Thymus (tissue), 11 donors: Measurements from ENCODE around the gene FAM153A. TPM values are rescaled to one million over a fixed set of nuclear protein-coding genes. Genes with fewer than 3 reads are reported as not detected.
"Not testable (repeated sequence)": the region's sequence is repeated elsewhere in the genome, so short reads cannot be mapped to it uniquely, and the experiment has no call there.

Source experiments
- DNase-seq, 9 donors: peaks; one replicate each; pipeline ENCODE4 v3.0.0-alpha.2; 2013; ENCODE audit warnings: low spot score in 9 of 9, low read depth in 6 of 9, missing footprints in 1 of 9
- H3K27ac ChIP-seq, 2 donors: one replicate each; pipeline ENCODE4 v1.5.1; 2013; ENCODE audit warnings: control low read depth in 1 of 2, low read depth in 1 of 2, low read length in 1 of 2, mild to moderate bottlenecking in 1 of 2, moderate library complexity in 1 of 2
- H3K27me3 ChIP-seq, 2 donors: one replicate each; pipeline ENCODE4 v1.5.1; 2013; ENCODE audit warnings: low read length in 1 of 2; ENCODE audit not compliant: control insufficient read depth in 2 of 2, insufficient read depth in 1 of 2
- H3K36me3 ChIP-seq, 2 donors: one replicate each; pipeline ENCODE4 v1.5.1; 2013; ENCODE audit warnings: low read length in 1 of 2, mild to moderate bottlenecking in 1 of 2, moderate library complexity in 1 of 2; ENCODE audit not compliant: control insufficient read depth in 2 of 2, insufficient read depth in 2 of 2
- H3K4me1 ChIP-seq, 2 donors: one replicate each; pipeline ENCODE4 v1.5.1; 2013; ENCODE audit warnings: low read length in 2 of 2; ENCODE audit not compliant: control insufficient read depth in 2 of 2, insufficient read depth in 2 of 2
- H3K4me3 ChIP-seq, 2 donors: one replicate each; pipeline ENCODE4 v1.5.1; 2013; ENCODE audit warnings: low read length in 2 of 2, control low read depth in 1 of 2, mild to moderate bottlenecking in 1 of 2
- H3K9me3 ChIP-seq, 2 donors: one replicate each; pipeline ENCODE4 v1.5.1; 2013; ENCODE audit warnings: low read length in 1 of 2, mild to moderate bottlenecking in 1 of 2; ENCODE audit not compliant: control insufficient read depth in 2 of 2, insufficient read depth in 1 of 2
- WGBS: extraction: QIAGEN DNeasy Blood & Tissue Kit; methylation state at CpG from one replicate; pipeline ENCODE4 v1.1.7; 2013; 5-methylcytosine and 5-hydroxymethylcytosine counted together
- polyA plus RNA-seq: library from polyadenylated mRNA; stranded (reverse); fragments of 200-250 nt; gene quantifications from one replicate; pipeline ENCODE4 v1.2.3, GENCODE V29; 2013
- total RNA-seq: library from RNA; stranded (reverse); fragments of 120-200 nt; gene quantifications from one replicate; pipeline ENCODE4 v1.2.4, GENCODE V29; 2013
- donor health status: healthy.

FAM153A gene
- total and polyA plus RNA-seq, 2 donors: 0.19 to 32.7 TPM

DNA sequence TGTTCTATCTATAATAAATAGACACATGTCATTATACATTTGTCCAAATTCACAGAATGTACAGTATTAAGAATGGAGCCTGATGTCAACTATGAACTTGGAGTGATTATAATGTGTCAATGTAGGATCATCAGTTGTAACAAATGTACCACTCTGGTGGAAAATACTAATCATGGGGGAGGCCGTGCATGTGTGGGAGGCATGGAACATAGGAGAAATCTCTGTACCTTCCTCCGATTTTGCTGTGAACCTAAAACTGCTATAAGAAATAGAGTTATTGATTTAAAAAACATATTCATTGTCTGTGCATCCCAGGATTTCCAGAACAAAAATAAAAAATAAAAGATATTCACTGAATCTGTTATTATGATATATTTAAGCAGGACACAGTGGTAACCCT, 12.1 kb downstream of the FAM153A start:
- not testable (repeated sequence) for DNase-seq, H3K27ac ChIP-seq, H3K4me3 ChIP-seq, H3K36me3 ChIP-seq, H3K27me3 ChIP-seq, H3K4me1 ChIP-seq, H3K9me3 ChIP-seq
- 98% methylated on average over 2 of the region's 2 CpGs for WGBS

DNA sequence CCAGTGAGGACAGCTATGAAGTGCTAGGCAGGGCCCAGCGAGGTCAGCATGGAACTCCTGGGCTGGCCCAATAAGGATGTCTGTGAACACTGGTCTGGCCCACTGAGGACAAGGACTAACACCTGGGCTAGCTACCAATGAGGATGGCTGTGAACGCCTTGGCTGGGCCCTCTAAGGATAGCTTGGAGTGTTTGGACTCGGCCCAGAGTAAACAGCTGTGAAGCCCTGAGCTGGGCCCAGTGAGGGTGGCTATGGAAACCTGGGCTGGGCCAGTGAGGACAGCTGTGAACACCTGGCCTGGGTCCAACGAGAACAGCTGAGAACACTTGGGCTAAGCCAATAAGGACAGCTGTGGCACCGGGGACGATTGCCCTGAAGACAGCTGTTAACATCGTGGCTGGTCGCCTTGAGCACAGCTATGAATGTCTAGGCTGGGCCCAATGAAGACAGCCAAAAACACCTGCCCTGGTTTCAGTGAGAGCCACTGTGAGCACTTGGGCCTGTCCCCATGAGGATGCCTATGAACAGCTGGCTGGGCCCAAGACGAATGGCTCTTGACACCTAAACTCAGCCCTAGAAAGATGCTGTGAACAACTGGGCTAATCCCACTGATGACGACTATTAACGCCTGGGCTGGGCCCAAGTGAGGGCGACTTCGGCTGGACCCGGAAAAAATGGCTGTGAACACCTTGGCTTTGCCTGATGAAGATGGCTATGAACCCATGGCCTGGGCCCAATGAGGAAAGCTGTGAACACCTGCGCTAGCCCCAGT, 18.8 kb downstream of the FAM153A start:
- H3K9me3 ChIP-seq, DNase-seq, H3K27me3 ChIP-seq, H3K4me3 ChIP-seq, H3K27ac ChIP-seq, H3K4me1 ChIP-seq, H3K36me3 ChIP-seq: not testable (repeated sequence)
- 99% methylated on average over 4 of the region's 15 CpGs for WGBS

DNA sequence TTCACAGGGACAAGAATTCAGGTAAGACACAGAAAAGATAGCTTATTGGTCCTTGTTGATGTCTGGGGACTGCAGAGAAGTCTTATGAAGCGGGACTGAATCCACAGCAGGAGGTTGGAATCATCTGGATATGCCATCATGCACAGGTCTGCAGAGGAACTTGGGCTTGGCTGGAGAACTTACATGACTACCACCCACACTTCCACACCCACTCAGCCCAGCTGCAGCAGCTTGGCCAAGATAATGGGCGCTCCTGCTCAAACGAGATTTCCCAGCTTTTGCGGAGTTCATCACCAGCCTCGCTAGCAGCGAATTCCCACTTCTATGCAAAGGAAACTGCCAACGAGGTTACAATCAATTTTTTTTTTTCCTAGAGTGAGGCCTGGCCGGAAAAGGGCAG, 21.7 kb downstream of the FAM153A start:
- H3K27ac ChIP-seq, H3K36me3 ChIP-seq, H3K9me3 ChIP-seq, DNase-seq, H3K4me1 ChIP-seq, H3K27me3 ChIP-seq, H3K4me3 ChIP-seq: not testable (repeated sequence)
- WGBS: 85% methylated on average over 8 of the region's 8 CpGs

DNA sequence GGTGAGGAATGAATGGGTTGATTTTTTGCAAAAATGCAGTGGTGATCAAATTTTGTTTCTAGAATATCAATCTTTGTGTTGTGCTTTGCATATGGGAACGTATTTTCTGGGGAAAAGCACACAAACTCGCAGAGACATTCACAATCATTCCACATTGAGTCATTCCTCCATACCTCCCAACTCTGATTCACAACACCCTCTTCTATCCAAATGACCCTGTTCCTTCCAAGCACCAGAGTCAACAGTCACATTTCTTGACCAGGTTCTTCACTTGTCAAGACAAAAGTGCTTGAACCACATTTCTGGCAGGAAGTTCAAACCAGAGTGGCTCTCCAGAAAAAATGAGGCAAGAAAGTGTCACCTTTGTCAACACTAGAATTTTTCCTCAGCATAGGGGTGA, 35.3 kb downstream of the FAM153A start:
- no CpG with 5 or more reads among the region's 2 CpGs for WGBS
- H3K4me3 ChIP-seq: not testable (repeated sequence)

DNA sequence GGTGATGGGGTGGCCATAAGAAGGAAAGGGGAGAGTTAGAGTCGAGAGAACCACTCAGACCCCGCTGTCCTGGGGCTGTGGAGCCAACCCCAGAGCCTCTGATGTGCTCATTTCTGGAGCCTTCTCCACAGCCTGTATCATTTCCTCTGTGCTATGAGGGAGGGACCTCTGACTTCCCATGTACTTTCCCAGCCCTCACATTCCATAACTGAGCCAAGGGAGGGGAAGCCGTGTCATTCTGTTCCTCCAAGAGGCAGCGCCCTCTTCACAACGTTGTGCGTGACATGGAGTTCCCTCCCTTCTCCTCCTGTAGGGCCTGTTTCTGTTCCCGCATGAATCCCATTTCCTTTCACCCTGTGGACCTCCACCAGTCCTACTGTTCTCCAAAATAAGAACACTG, 57.8 kb downstream of the FAM153A start:
- H3K27me3 ChIP-seq, DNase-seq, H3K27ac ChIP-seq, H3K36me3 ChIP-seq, H3K9me3 ChIP-seq, H3K4me3 ChIP-seq, H3K4me1 ChIP-seq: not testable (repeated sequence)
- WGBS: 90% methylated on average over 1 of the region's 7 CpGs

More for the DNA sequence above, 35.3 kb downstream of the FAM153A start:
- H3K4me1 ChIP-seq, DNase-seq, H3K27me3 ChIP-seq, H3K27ac ChIP-seq, H3K9me3 ChIP-seq, H3K36me3 ChIP-seq: not testable (repeated sequence)

DNA sequence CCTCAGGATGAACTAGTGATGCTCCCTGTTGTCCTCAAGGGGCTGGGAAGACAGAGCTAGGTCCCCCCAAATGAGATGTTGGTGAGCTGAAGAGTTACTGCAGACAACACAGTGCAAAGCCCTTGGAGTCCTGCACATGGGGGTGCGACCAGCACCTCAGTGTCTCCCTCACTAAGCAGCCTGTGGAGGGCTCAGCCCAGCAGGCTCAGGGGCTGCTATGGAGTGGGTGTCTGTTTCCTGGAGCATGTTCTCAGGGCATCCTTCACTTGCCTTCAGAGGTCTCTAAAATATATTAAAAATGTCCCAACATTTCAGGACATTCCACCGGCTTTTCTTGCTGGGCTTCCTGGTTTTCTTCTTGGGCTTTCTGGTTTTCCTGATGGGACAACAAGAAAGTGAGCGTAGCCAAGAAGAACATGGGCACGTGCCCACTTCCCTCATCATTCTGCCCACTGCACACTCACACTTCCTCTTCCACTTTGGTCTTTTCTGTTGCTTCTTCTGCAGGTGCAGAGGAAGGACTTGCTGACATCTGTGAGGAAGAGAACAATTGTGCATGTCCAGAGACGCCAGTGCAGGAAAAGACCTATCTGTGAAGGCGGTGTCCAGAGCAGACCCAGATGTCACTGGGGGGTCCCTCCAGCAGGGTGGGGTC, 58.7 kb downstream of the FAM153A start:
- not testable (repeated sequence) for H3K27ac ChIP-seq, H3K4me3 ChIP-seq, DNase-seq, H3K27me3 ChIP-seq, H3K36me3 ChIP-seq, H3K4me1 ChIP-seq, H3K9me3 ChIP-seq
- 13% methylated on average over 3 of the region's 6 CpGs for WGBS

DNA sequence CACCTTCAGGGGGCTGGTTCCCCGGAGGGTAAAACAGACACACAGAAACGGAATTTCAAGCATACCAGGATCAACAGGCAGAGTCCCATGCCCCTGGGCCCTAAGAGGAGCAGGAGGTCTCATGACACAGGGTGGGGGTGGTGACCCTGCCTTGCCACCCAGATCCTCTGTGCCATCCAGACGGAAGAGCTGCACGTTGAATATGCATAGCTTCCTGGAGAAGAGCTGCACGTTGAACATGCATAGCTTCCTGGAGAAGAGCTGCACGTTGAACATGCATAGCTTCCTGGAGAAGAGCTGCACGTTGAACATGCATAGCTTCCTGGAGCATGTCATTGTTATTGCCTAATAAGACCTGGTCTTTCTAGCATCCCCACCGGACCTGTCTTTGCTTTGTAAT, 59.9 kb downstream of the FAM153A start:
- H3K27ac ChIP-seq, H3K27me3 ChIP-seq, H3K36me3 ChIP-seq, H3K9me3 ChIP-seq, DNase-seq, H3K4me1 ChIP-seq, H3K4me3 ChIP-seq: not testable (repeated sequence)
- WGBS: 89% methylated on average over 5 of the region's 8 CpGs

DNA sequence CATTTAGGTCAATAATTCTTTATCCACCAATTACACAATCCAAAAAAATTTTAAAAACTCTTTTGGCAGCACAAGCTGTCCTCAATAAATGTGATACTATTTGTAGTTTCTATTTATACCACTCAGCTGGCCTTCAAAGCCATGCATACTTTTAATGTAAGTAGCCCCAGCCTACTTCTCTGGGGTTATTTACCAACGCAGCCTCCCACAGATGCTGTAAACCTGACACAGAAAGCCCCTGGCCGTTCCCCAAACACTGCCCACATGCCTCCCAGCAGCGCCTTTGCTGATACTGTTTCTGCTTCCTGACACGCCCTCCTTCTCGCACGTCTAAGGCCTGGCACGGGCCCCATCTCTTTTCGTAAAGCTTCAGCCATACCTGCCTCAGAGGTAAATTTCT, 62.7 kb downstream of the FAM153A start:
- no CpG with 5 or more reads among the region's 8 CpGs for WGBS
- not testable (repeated sequence) for H3K9me3 ChIP-seq, H3K27ac ChIP-seq, H3K4me3 ChIP-seq, DNase-seq, H3K36me3 ChIP-seq, H3K4me1 ChIP-seq, H3K27me3 ChIP-seq

DNA sequence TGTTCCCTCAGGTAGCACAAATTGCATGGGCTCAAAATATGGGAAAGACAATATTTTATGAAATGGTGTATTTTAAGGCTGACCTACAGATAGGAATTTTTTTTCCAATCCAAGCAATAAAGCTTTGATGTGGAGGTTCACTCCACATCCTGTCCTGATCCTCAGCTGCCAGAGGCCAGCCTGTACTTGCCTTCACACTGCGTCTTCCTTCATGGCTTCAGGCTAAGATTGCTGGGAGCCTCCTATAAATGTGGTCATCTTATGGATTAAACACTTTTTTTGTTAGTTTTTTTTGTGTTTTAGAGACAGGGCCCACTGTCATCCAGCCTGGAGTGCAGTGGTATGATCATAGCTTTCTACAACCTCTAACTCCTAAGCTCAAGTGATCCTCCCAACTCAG, 67.3 kb downstream of the FAM153A start:
- not testable (repeated sequence) for H3K27me3 ChIP-seq, H3K36me3 ChIP-seq, DNase-seq, H3K4me3 ChIP-seq, H3K27ac ChIP-seq, H3K4me1 ChIP-seq, H3K9me3 ChIP-seq
- WGBS: 94% methylated on average over 1 of the region's 1 CpG
